SKM-1 treated with dmso at 0.1 percent for 144 hours (cell line): Measurements from ENCODE around the gene CLDN10.
"Not testable (repeated sequence)": the region's sequence is repeated elsewhere in the genome, so short reads cannot be mapped to it uniquely, and the experiment has no call there.

ENCODE experiments used
- DNase-seq: peaks from one replicate; lab custom pipeline; 2025; ENCODE audit not compliant: unreplicated experiment; lab: John Stamatoyannopoulos, UW

The CLDN10 gene

DNA sequence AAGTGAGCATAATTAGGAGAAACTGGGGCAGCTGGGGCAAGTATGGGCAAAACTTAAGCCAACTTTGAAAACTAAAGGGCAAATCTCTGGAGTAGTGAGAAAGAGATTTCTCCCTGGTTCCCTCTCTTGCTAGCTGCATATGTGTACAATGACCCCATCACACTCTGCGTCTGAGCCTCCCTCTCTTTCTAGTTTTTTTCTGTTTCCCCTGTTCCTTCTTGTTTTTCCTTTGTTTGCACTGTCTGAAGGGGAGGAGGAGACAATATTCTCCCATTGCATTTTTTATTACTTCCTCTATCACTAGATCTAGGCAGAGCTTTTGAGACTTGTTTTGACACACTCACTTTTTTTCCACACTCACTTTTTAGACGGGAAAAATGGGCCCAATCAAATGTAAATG lies 11.2 kb upstream of the CLDN10 start:
- no peak for DNase-seq

DNA sequence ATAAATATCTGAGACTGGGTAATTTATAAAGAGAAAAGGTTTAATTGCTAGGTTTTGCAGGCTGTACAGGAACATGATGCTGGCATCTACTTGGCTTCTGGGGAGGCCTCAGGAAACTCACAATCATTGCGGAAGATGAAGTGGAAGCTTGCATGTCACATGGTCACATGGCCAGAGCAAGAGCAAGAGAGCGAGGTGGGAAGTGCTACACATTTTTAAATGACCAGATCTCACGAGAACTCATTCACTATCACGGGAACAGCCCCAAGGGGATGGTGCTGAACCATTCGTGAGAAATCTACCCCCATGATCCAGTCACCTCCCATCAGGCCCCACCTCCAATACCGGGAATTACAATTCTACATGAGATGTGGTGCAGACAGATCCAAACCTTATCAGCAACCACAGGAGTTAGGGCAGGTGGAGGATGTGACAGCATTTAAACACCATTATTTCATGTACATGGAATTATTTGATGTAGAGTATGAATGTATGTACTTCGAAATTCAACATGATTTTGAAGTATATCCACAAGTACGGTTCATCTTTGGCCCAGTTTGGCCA lies 10.5 kb upstream of the CLDN10 start:
- no peak for DNase-seq

DNA sequence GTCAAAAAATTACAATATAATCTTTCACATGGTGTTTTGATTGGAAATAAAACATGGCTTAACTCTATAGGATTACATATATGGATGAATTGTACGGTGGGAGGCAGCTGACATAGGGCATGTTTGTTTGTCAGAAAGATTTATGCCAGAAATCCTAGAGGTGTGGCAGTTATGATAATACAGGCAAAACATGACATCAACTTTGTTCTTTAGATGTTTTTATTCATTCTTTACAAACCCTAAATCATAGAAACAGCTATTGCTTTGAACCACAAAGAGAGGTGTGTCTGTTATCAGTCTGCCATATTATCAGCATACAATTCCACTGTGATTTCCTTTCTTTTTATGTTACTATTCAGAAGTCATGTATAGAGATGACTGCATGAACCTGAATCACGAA lies 8.2 kb upstream of the CLDN10 start:
- DNase-seq: no peak

DNA sequence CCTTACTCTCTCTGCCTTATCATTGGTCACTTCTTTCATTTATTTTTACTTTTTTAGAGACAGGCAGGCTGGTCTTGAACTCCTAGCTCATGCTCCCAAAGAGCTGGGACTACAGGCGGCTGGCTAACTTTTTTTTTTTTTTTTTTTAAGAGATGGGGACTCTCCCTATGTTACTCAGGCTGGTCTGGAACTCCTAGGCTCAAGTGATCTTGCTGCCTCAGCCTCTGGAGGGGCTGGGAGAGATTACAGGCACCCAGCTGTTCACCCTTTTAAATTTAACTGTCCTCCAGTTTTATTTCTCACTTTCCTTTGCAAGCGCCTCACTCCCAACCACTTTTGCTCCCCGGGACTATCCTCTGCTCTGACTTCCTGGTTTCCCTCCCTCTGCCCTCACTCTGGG lies 5.6 kb upstream of the CLDN10 start:
- no peak for DNase-seq

DNA sequence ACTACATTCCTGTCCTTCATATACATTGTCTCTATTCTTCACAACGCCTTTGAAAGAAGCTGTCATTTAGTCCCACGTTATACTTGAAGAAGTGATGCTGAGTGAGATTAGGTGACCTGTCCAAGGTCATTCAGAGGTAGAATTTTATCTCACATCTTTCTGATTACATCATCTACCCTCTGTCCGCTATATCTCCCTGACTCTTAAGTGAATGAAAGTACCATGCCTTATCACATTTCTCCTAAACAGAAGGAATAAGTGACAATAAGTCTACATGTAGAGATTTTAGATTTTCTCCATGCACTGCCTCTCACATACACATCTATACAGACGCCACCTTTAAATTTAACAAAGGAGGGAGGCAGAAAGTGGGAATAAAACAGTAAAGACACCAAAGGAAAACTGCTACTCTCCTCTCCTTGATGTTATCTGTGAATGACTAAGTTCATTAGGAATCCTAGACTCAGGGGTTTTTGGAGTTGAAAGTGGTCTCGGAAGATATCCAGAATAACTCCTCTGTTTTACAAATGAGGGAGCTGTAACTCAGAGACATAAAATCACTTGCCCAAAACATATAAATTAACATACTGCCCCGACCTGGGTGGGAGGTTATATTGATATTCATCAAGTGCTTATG lies 4.9 kb upstream of the CLDN10 start:
- no peak for DNase-seq

DNA sequence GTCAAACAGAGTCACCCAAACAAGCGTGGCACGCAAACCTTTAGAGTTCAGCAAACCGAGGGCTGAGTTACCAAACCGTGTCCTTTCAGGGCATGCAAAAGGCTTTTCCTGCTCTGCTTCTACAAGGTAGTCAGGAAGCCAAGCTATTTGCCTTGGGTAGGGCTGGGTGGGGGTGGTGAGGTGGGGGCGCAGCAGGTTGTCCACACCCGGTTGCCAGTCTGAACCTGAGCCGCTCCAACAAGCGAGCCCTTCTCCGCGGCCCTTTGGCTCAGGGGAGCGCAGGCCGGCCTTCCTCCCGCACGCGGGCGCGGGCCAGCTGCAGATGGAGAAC lies 347 bp upstream of the CLDN10 start:
- no peak for DNase-seq

DNA sequence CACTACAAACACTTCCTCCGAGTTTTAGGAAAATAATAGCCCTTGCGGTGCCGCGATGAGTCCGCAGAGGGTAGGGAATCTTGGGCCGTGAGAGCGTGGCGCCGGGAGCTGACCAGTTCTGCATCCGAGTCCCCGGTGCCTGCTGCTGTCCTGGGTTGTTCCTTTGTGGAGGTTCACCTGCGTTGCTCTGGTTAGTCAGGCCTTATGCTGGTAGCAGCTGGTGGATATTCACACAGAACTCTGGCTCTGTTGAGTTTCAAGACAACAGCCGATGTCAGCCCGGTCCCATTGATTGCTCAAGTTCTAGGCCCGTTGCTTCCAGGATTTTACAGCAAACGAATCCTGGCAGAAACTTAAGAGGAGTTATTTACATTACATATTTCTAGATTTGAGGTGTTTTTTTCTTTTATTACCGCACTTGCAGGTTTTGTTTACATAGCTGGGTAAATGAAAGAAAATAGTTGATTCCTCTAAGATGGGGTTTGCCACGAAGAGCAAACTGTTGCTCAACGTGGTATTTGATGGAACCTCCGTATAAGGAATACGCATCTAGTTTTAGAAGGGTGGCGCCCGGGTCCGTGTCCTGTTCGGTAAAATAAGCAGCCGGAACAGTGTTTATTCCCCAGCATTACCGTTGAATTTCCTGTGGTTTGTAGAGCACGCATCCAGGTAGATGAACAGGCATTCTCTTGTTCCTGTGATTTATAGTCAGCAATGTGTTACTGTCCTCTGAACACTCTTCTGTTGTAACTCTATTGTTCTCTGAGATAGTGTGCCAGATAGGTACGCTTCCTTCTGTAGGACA lies 1.3 kb downstream of the CLDN10 start:
- no peak for DNase-seq

DNA sequence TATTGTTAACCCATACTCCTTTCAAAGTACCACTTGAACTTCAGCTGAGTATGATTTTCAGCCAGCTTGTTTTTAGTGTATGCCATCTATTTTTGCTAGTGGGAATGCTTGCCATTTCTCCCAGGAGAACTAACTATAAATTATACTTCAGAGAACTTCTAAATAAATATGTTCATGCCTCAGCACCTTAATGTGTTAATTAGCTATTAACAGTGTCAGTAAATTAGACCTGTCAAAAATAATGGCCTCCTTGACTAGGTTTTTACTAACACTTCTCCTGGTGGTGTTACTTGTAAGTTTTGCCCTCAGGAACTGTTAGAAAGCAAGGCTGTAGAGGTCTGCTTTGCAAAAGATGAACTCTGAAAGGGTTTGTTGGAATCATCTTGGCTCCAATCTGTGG lies 4.5 kb downstream of the CLDN10 start:
- DNase-seq: no peak

DNA sequence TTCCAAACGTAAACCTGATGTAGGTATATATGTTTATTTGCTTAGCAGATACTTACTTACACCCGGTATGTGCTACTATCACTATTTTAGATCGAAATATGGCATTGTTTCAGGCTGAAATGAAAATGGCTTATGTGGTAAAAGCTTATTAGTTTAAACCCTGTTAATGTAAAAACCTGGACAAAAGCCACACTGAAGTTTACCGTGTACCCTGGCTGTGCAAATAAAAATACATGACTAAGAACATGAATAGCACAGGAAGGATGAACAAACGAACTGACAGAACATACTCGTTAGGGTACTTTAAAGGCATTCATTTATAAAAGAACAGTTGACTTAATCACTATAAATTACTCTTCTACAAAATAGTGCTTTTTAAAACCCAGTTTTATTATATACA lies 6.6 kb downstream of the CLDN10 start:
- DNase-seq: no peak

DNA sequence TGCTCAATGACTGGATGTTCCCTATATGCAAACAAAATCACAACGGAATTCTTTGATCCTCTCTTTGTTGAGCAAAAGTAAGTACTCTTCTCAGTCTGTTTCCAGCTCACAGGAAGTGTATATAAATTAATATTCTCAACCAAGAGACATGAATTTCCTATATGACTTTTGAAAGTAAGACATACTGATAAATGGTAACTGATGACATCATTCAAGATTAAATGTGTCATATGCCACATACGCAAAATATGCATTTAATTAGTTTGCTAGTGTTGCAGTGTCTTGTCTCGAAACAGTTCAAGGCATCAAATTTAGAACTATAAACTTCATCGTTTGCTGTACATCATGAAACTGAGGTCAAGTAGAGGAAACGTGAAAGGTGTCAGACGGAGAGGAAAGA lies 7.9 kb downstream of the CLDN10 start:
- no peak for DNase-seq

DNA sequence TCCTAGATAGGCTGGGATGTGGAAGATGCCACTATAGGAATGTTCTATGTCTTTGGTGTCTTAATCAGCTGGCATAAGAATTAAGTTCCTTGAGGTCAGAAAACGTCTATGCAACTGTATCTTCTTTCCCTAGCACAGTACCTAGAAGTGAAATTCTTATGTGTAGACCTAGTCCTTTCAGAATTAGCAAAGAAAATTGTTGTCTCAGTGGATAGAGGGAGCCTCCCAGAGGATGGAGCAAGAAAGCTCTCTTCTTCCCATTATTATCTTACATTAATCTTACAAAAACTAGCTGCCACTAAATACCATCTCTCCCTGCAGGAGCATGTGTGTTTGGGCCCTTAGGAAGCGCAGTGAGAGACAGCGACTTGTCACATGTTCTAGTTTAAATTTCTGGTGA lies 11.6 kb downstream of the CLDN10 start:
- no peak for DNase-seq

DNA sequence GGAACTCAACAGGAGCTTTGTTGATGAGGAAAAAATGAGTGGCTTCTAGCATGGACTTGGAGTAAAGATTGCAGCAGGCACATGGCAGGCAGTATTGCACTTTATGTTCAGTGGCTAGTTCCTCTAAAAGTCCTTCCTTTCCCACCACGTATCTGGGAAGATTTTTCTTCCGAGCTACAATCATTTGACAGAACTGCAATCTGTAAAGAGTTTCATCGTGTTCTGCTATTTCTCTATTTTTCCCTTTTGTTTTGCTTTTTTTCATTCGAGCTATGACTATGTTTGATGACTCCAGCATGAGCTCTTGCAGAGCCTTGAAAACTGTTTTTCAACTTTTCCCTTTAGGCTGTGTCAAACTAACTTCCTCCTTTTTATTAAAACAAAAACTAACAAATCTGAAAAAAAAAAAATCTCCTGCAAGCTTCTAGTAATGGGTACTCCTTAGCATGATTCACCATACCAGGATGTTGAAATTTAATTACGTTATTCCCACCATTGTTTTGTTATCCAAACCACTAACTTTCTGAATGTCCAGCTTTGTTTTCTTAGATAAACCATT lies 12.3 kb downstream of the CLDN10 start:
- peak; percentile 22 for DNase-seq

DNA sequence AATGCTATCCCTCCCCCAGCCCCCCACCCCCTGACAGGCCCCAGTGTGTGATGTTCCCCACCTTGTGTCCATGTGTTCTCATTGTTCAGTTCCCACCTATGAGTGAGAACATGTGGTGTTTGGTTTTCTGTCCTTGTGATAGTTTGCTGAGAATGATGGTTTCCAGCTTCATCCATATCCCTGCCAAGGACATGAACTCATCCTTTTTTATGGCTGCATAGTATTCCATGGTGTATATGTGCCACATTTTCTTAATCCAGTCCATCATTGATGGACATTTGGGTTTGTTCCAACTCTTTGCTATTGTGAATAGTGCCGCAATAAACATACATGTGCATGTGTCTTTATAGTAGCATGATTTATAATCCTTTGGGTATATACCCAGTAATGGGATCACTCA lies 13.2 kb downstream of the CLDN10 start:
- not testable (repeated sequence) for DNase-seq

DNA sequence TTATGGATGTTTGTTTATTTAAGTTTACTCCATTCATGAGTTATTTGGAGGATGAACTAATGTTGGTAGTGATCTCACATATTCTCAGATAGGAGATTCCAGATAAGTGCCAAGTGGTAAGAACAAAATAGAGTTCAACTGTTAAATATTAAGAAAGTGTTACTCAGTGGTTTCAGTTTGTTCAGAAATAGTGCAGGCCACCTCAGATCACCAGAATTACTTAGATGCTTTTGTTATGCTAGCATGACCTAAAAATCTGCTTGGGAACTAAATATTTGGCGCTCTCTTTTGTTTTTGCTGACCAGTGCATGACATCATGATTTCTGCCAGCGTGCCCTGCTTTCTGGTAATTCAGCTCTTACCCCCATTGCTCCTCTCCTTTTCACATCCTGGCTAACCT lies 15.6 kb downstream of the CLDN10 start:
- no peak for DNase-seq

DNA sequence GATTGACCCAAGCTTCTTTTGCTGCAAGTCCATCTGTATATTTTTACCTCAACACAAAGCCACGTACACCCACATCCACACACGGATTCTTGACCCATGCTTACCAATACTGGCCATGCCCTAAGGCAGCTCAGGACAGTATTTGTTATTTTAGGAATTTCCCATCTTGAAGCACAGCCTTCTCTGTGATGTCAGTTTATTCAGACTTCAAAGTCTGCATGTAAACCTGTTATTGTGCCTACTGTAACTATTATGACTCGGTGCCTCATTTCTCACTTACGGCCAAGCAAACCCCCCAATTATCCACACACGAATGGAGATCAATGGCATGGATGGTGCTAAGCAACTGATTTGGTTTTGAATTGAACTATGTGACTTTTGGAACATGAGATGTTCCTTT lies 17.5 kb downstream of the CLDN10 start:
- DNase-seq: no peak

DNA sequence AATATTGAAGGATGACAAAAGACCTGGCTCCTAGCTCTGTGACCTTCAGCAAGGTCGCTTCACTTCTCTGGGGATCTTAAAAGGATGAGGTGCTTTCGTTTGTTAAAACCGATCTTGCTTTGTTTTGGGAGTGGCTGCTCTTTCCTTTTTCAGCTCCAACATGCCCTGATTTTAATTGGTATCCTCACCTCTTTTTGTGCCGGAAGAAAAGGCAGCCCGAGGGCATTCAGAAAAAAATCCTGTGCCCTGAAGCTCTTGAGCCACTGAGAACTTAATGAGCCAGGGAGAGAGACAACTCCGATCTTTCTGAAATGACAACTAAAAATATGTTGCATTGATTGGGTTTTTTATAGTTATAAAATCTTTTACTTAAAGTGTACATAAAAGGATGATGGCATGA lies 19.4 kb downstream of the CLDN10 start:
- no peak for DNase-seq

DNA sequence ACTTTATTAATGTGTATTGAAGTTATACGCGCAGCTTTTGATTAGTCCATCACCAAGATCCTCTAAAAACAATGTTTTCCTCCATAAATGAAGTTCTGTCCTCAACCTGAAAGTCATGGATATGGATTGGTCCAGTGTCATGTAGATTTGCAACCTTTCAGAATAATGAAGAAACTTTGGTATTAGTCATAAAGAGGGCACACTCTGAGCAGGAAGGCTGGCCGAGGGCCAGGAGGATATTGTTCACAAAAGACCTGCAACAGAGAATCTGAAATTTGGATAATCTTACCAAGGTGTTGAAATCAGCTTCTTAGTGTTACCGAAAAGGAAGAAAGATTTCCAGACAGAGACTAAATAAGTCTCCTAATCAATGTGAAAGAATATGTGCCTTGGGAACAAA lies 20.7 kb downstream of the CLDN10 start:
- DNase-seq: no peak

DNA sequence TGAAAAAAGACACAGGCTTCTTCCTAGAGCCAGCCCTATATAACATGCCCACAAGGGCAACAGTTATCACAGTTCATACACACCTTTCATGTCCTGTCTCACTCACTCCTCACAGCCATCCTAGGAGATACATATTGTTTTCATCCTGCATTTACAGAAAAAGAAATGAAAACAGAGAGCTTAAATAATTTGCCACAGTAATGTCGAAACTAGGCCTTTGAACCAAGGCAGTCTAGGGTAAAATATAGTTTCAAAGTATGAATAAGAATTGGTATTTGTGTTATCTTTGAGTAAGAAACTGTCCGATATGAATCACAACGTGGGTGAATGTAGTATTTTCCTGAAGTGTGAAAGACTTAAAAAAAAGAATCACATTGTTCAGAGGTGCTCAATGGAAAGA lies 26.8 kb downstream of the CLDN10 start:
- DNase-seq: no peak

DNA sequence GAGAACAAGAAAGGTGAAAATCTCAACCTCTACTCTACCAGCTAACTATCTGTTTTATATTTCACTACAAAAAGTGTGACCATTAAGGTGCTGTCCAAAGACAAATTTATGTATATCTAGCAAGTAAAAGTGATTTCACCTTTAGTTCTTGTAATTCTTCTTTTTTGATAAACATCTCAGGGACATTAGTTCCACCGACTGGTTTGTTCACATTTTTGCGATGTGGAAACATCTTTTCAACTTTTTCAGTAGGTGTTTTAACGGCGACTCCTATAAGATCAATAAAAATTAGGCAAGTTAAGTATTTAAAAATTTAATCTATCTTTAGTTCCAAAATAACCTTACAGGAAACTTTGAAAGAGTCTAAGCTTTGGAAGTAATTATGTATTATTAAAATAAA lies 33.3 kb downstream of the CLDN10 start:
- no peak for DNase-seq

DNA sequence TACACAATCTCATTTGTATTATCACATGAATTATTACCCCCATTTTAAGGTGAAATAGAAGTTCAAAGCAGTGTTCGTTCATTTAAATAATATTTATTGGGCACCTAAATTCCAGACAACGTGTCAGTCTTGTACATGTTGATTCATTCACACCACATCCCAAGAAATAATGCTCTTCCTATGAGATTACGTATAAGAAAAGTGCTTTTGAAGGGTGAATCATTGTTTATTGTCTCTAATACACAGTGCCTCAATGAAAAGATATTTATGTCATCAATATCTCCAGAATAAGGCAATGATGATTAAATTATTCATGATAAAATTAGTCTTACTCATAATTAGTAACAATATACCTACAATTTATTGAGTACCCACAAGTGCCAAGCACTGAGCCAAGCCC lies 35.6 kb downstream of the CLDN10 start:
- no peak for DNase-seq

DNA sequence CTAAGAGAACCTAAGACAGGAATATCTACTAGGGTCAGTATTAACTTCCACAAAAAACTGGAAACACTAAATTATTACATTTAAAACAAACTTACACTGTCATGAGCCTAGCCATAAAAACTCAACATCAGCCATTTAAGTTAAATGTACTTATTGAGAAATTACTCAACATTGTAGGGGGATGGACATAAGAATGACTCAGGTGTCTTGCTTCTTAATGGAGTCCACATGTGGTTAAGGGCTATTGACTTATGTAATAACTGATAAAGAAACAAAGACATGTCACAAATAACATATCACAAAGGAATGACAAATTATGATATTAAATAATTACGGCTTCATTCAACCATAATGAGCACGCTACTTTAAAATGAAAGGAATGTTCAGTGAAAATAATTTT lies 36.2 kb downstream of the CLDN10 start:
- no peak for DNase-seq

DNA sequence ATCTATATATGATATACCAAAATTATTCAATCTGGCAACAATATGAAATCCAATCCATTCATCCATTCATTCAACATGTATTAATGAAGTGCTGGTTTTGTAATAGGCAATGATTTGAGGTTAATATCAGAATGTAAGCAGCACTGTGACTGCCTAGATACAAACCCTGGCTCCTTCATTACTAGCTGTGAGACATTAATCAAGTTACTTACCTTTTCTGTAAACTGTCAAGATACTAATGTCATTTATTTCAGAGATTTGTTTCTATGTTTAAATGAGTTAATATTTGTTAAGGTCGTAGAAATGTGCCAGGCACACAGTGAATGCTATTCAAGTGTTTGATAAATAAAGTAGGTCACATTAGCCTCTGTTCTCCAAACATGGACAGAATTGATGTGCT lies 40.9 kb downstream of the CLDN10 start:
- no peak for DNase-seq
